ENCODE measurements around the gene ARHGAP15. TPM values are rescaled to one million over a fixed set of nuclear protein-coding genes. Genes with fewer than 3 reads are reported as not detected.

Gene ARHGAP15
- total and polyA plus RNA-seq, 4 experiments from 2014 or later = 218 to 524 (median 365) TPM

DNA sequence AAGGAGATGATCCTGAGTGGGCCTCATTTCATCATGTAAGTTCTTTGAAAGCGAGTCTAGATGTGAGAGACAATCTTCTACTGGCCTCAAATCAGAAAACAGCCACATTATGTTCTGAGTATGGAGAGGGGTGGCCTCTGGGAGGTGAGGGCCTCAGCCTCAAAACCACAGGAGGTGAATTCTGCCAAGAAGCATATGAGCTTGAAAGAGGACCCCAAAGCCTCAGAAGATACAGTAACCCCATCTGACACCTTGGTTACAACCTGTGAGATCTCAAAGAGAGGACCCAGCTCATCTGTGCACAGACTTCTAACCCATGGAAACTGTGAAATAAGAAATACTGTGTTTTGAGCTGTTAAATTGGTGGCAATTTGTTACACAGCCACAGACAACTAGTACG, 200.1 kb downstream of the ARHGAP15 start:
- H3K36me3 ChIP-seq (ENCODE audit: insufficient read depth, low read length) = no peaks in the 10 kb centered on the region
- no peaks in the 10 kb centered on the region for H3K9me3 ChIP-seq (ENCODE audit: control insufficient read depth in 1 of 2, low read length in 2 of 2)
- no peaks in the 10 kb centered on the region for H3K27me3 ChIP-seq (ENCODE audit: insufficient read depth, low read length)
- no peak overlapping the region for H3K4me3 ChIP-seq (ENCODE audit: low read length in 2 of 2)
- intact Hi-C loops (cut with micrococcal nuclease) = no loop called here
- Mint-ChIP-seq H3K27me3 (no peaks in the 10 kb centered on the region), H3K9me3 (no peaks in the 10 kb centered on the region), H3K36me3 (peaks cover 31 to 40% of the 10 kb centered on the region in 2 donors), H3K27ac (peak overlapping the region in 3 of 7 donors; percentile 53 to 85 (median 54)), H3K4me1 (peaks cover 51 to 88% (median 67%) of the 10 kb centered on the region in 4 donors), H3K4me3 (peak overlapping the region in 2 of 8 donors; percentile 34 to 44)
- peaks cover 43% of the 10 kb centered on the region for H3K4me1 ChIP-seq (ENCODE audit: insufficient read depth, low read length)
- DNase-seq = no peak
- CTCF ChIA-PET (ENCODE audit: partially characterized antibody) = no interaction called here
- H3K27ac ChIP-seq (ENCODE audit: low read depth, low read length) = no peak overlapping the region
- POLR2A ChIA-PET (ENCODE audit: partially characterized antibody) = no interaction called here

DNA sequence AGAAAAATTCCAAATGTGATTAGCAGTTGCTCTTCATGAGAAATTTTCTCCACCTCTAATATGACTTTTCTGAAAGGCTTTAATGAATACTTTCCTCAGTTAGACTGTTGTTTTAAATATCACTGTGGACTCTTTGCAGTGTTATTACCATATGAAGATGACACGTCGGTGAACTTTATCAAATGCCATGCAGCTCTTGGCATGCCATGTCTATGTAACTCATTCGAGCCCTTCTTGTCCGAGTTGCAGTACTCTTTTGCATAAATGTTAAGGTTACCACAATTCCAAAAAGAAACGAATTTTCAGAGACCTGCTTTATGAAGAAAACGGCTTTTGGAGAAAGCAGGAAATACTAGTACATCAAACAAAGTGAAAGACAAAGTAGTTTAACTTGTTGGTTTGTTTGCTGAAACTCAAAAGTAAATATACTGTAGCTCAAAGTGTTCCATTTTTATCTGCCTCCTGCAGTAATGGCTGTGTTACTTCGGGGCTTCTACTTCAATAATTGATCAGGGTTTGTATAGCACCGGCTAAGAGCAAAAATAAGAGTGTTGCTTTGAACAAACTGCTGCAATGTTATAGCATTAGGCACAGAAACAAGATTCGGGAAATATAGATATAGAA, 204.1 kb downstream of the ARHGAP15 start:
- no peaks in the 10 kb centered on the region for H3K9me3 ChIP-seq (ENCODE audit: control insufficient read depth in 1 of 2, low read length in 2 of 2)
- no peak overlapping the region for H3K4me3 ChIP-seq (ENCODE audit: low read length in 2 of 2)
- H3K27ac ChIP-seq (ENCODE audit: low read depth, low read length) = no peak overlapping the region
- CTCF ChIA-PET (ENCODE audit: partially characterized antibody) = no interaction called here
- H3K27me3 ChIP-seq (ENCODE audit: insufficient read depth, low read length) = no peaks in the 10 kb centered on the region
- Mint-ChIP-seq H3K4me1 (peaks cover 45 to 93% (median 70%) of the 10 kb centered on the region in 4 donors), H3K27me3 (no peaks in the 10 kb centered on the region), H3K4me3 (peak overlapping the region in 3 of 8 donors; percentile 1 to 51 (median 39)), H3K36me3 (peaks cover 23 to 40% of the 10 kb centered on the region in 2 donors), H3K9me3 (no peaks in the 10 kb centered on the region), H3K27ac (peak overlapping the region in 4 of 7 donors; percentile 0 to 49 (median 24))
- DNase-seq = no peak
- no peaks in the 10 kb centered on the region for H3K36me3 ChIP-seq (ENCODE audit: insufficient read depth, low read length)
- peaks cover 41% of the 10 kb centered on the region for H3K4me1 ChIP-seq (ENCODE audit: insufficient read depth, low read length)
- POLR2A ChIA-PET (ENCODE audit: partially characterized antibody) = no interaction called here
- intact Hi-C loops (cut with micrococcal nuclease) = no loop called here

DNA sequence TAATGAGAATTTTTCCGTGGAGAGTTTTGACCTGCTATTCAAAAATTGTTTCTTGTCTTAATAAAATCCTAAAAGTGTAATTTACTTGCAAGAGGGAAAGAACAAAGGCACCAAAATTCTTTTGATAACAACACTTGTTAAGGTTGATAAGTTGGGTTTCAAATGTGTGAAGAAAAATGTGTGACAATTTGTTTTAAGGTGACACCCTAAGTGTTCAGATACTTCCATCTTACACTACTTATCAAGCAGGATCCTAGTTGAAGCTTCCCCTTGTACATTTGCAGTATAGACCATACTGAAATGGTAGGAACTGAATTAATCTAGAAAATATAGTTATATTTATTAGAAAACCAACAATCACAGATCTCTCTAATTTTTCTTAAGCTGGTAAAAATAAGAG, 204.6 kb downstream of the ARHGAP15 start:
- H3K4me1 ChIP-seq (ENCODE audit: insufficient read depth, low read length) = peaks cover 43% of the 10 kb centered on the region
- H3K9me3 ChIP-seq (ENCODE audit: control insufficient read depth in 1 of 2, low read length in 2 of 2) = no peaks in the 10 kb centered on the region
- no peak overlapping the region for H3K27ac ChIP-seq (ENCODE audit: low read depth, low read length)
- H3K4me3 Mint-ChIP-seq = peak overlapping the region in 2 of 8 donors; percentile 39 to 51
- H3K4me1 Mint-ChIP-seq = peaks cover 48 to 96% (median 71%) of the 10 kb centered on the region in 4 donors
- no peak for DNase-seq
- peaks cover 22 to 40% of the 10 kb centered on the region in 2 donors for H3K36me3 Mint-ChIP-seq
- no peaks in the 10 kb centered on the region for H3K36me3 ChIP-seq (ENCODE audit: insufficient read depth, low read length)
- intact Hi-C loops (cut with micrococcal nuclease) = no loop called here
- no peak overlapping the region for H3K4me3 ChIP-seq (ENCODE audit: low read length in 2 of 2)
- peak overlapping the region in 3 of 7 donors; percentile 0 to 49 (median 47) for H3K27ac Mint-ChIP-seq
- no peaks in the 10 kb centered on the region for H3K27me3 Mint-ChIP-seq
- ChIA-PET POLR2A (ENCODE audit: partially characterized antibody) (no interaction called here), CTCF (ENCODE audit: partially characterized antibody) (no interaction called here)
- no peaks in the 10 kb centered on the region for H3K9me3 Mint-ChIP-seq
- H3K27me3 ChIP-seq (ENCODE audit: insufficient read depth, low read length) = no peaks in the 10 kb centered on the region

- Histone ChIP-seq H3K27me3 (ENCODE audit: insufficient read depth, low read length) (no peaks in the 10 kb centered on the region), H3K27ac (ENCODE audit: low read depth, low read length) (no peak overlapping the region), H3K4me3 (ENCODE audit: low read length in 2 of 2) (no peak overlapping the region), H3K9me3 (ENCODE audit: control insufficient read depth in 1 of 2, low read length in 2 of 2) (no peaks in the 10 kb centered on the region), H3K4me1 (ENCODE audit: insufficient read depth, low read length) (peaks cover 37% of the 10 kb centered on the region), H3K36me3 (ENCODE audit: insufficient read depth, low read length) (no peaks in the 10 kb centered on the region)
- Mint-ChIP-seq H3K9me3 (no peaks in the 10 kb centered on the region), H3K27ac (no peak overlapping the region), H3K4me3 (no peak overlapping the region), H3K4me1 (peaks cover 53 to 96% (median 73%) of the 10 kb centered on the region in 4 donors), H3K27me3 (no peaks in the 10 kb centered on the region), H3K36me3 (peaks cover 16 to 38% of the 10 kb centered on the region in 2 donors)
- ChIA-PET POLR2A (ENCODE audit: partially characterized antibody) (no interaction called here), CTCF (ENCODE audit: partially characterized antibody) (no interaction called here)
- no peak for DNase-seq
- intact Hi-C loops (cut with micrococcal nuclease) = no loop called here
Measured at GRCh38 chr2:143334837-143335236, 205.6 kb downstream of the ARHGAP15 start.

DNA sequence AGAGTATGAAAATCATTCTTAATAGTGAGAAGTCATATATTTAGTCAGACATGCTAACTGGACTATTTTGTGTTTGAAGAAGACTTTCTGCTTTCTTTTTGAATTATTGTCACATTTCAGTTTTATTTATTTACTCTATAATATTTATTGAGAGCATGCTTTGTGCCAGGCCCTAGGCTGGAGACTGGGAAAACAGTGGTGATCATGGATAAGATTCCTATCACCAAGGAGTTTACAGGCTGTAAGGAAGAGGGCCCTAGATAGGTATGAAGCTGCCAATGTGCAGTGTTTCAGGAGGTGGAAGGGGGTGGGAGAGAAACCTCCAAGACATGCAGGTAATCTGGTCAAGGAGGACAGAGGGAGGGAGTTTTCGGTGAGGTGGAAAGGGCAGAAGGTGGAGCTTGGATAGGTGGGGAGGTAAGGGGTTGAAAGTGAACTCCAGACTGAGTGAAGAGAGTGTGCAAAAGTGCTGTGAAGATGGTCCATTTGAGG, 207.5 kb downstream of the ARHGAP15 start:
- Mint-ChIP-seq H3K27me3 (no peaks in the 10 kb centered on the region), H3K27ac (peak overlapping the region in 5 of 7 donors; percentile 23 to 74 (median 48)), H3K4me3 (peak overlapping the region in 1 of 8 donors; percentile 50), H3K36me3 (peaks cover 24 to 36% of the 10 kb centered on the region in 2 donors), H3K4me1 (peaks cover 59 to 93% (median 78%) of the 10 kb centered on the region in 4 donors), H3K9me3 (no peaks in the 10 kb centered on the region)
- no peak for DNase-seq
- Histone ChIP-seq H3K36me3 (ENCODE audit: insufficient read depth, low read length) (no peaks in the 10 kb centered on the region), H3K27ac (ENCODE audit: low read depth, low read length) (no peak overlapping the region), H3K4me1 (ENCODE audit: insufficient read depth, low read length) (peaks cover 53% of the 10 kb centered on the region), H3K27me3 (ENCODE audit: insufficient read depth, low read length) (no peaks in the 10 kb centered on the region), H3K4me3 (ENCODE audit: low read length in 2 of 2) (no peak overlapping the region), H3K9me3 (ENCODE audit: control insufficient read depth in 1 of 2, low read length in 2 of 2) (no peaks in the 10 kb centered on the region)
- CTCF ChIA-PET (ENCODE audit: partially characterized antibody) = no interaction called here
- POLR2A ChIA-PET (ENCODE audit: partially characterized antibody) = no interaction called here
- intact Hi-C loops (cut with micrococcal nuclease) = no loop called here

DNA sequence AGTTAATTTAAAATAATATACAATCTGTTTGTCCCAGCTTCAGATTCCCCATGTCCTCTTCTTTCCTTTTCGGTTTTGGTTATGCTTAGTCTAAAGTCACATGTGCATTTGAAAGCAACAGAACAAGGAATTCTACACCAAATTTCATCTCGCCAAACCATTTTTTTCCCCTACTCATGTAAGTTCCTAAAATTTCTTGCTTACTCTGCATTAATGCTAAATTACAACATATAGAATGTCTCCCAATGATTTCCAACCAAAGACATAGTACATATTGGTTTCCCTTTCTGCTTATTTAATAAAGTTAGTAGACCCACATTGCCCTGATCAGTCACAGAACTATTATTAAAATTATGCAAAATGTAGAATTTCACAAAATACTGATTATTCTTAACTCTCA, 212.3 kb downstream of the ARHGAP15 start:
- Histone ChIP-seq H3K9me3 (ENCODE audit: control insufficient read depth in 1 of 2, low read length in 2 of 2) (no peaks in the 10 kb centered on the region), H3K27me3 (ENCODE audit: insufficient read depth, low read length) (no peaks in the 10 kb centered on the region), H3K27ac (ENCODE audit: low read depth, low read length) (no peak overlapping the region), H3K36me3 (ENCODE audit: insufficient read depth, low read length) (no peaks in the 10 kb centered on the region), H3K4me1 (ENCODE audit: insufficient read depth, low read length) (peaks cover 53% of the 10 kb centered on the region), H3K4me3 (ENCODE audit: low read length in 2 of 2) (no peak overlapping the region)
- CTCF ChIA-PET (ENCODE audit: partially characterized antibody) = no interaction called here
- DNase-seq = no peak
- H3K4me1 Mint-ChIP-seq = peaks cover 56 to 97% (median 80%) of the 10 kb centered on the region in 4 donors
- H3K36me3 Mint-ChIP-seq = peaks cover 12 to 44% of the 10 kb centered on the region in 2 donors
- intact Hi-C loops (cut with micrococcal nuclease) = no loop called here
- peak overlapping the region in 3 of 7 donors; percentile 6 to 54 (median 53) for H3K27ac Mint-ChIP-seq
- no peaks in the 10 kb centered on the region for H3K27me3 Mint-ChIP-seq
- POLR2A ChIA-PET (ENCODE audit: partially characterized antibody) = no interaction called here
- H3K4me3 Mint-ChIP-seq = peak overlapping the region in 2 of 8 donors; percentile 2 to 44
- no peaks in the 10 kb centered on the region for H3K9me3 Mint-ChIP-seq

DNA sequence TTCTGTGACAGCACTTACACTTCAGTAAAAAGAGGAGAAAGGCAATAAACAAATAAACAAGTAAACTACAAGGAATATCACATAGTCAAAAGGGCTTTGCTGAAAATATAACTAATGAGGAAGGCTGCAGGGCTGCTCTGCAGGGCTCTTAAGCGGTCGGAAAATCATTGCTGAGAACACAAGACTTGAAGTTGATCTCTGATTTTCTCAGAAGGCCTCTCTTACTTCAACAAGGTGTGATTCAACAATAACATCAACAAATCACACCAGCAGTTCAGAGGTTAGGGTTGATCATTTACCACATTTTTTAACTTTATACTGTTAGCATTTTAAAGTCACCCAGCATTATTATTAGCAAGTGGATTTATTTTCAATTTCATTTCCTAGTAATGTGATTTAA, 215.6 kb downstream of the ARHGAP15 start:
- H3K4me3 Mint-ChIP-seq = no peak overlapping the region

More for the DNA sequence above, 215.6 kb downstream of the ARHGAP15 start:
- DNase-seq = no peak
- POLR2A ChIA-PET (ENCODE audit: partially characterized antibody) = no interaction called here
- H3K4me1 ChIP-seq (ENCODE audit: insufficient read depth, low read length) = peaks cover 38% of the 10 kb centered on the region
- CTCF ChIA-PET (ENCODE audit: partially characterized antibody) = no interaction called here
- H3K9me3 ChIP-seq (ENCODE audit: control insufficient read depth in 1 of 2, low read length in 2 of 2) = no peaks in the 10 kb centered on the region
- H3K4me3 ChIP-seq (ENCODE audit: low read length in 2 of 2) = no peak overlapping the region
- H3K27ac Mint-ChIP-seq = peak overlapping the region in 2 of 7 donors; percentile 25 to 79
- H3K27me3 Mint-ChIP-seq = no peaks in the 10 kb centered on the region
- H3K36me3 ChIP-seq (ENCODE audit: insufficient read depth, low read length) = no peaks in the 10 kb centered on the region
- intact Hi-C loops (cut with micrococcal nuclease) = no loop called here
- peaks cover 23 to 37% of the 10 kb centered on the region in 2 donors for H3K36me3 Mint-ChIP-seq
- H3K4me1 Mint-ChIP-seq = peaks cover 42 to 87% (median 63%) of the 10 kb centered on the region in 4 donors
- H3K27ac ChIP-seq (ENCODE audit: low read depth, low read length) = no peak overlapping the region
- H3K27me3 ChIP-seq (ENCODE audit: insufficient read depth, low read length) = no peaks in the 10 kb centered on the region
- no peaks in the 10 kb centered on the region for H3K9me3 Mint-ChIP-seq

All from CD4-positive, alpha-beta memory T cell (primary cell).